NCI-H1694 treated with DMSO at 0.1 percent for 48 hours (cell line): Measurements from ENCODE around the gene SGPP2.
"Not testable (repeated sequence)": the region's sequence is repeated elsewhere in the genome, so short reads cannot be mapped to it uniquely, and the experiment has no call there.

ENCODE experiments used
- DNase-seq: peaks from one replicate; lab custom pipeline; 2025; lab: John Stamatoyannopoulos, UW

Gene SGPP2

DNA sequence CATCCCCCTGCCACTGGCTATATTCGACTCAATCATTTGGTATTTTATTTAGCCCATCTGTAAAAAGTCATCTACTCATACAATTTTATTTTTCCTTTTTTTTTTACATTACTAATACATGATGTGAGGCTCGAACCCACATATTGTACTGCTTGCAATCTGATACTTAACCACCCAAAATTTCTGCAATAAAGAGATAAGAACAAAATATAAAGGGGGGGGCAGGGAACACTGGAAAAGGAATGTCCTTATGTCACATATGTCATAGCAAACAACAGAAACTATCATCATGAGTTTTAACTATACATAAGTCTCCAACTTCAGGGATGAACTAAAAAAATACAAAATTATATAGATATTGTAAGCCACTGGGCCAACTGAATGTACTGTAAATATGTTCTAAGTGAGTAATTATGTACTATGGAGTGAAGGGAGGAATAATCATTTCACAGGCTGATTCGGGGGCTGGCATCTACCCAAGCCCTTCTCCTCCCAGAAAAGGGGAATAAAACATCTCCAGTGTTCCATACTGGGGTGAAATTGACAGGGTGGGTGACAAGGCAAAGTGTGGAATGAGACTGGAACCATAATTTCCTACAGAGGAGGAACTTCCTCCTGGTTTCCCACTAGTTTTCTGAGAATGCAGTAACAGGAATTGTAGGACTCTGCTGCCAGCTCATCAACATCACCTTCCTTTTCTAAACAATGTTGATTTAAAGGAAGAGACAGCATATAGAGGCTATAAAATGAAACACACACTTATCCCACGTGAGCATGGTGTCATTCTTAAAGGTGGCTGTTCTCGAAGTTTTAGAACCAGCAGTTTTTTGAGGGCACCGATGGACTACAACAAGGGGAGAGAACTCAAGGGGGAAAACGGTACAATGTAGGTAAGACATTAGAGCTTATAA lies 152.1 kb downstream of the SGPP2 start:
- no peak for DNase-seq

DNA sequence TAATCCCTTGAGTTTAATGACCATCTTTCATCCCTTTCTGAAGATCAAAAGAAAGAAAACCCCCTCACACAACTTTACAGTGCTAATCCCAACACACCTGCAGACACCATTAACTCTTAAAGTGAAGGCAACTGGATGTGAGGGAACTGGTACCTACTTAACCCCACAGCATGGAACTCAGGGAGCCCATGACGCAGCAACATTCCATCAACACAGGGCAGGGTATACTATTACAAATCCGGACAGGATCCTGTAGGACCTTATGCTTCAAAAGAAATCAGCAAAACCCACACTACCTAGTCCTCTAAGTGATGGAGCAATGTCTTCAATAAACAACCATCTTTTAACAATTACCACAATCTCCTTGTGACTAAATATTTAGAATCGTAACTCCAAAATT lies 153.0 kb downstream of the SGPP2 start:
- DNase-seq = no peak

- peak; percentile 9 for DNase-seq
These were observed 158.6 kb downstream of the SGPP2 start for GRCh38 chr2:222582928-222583327.

DNA sequence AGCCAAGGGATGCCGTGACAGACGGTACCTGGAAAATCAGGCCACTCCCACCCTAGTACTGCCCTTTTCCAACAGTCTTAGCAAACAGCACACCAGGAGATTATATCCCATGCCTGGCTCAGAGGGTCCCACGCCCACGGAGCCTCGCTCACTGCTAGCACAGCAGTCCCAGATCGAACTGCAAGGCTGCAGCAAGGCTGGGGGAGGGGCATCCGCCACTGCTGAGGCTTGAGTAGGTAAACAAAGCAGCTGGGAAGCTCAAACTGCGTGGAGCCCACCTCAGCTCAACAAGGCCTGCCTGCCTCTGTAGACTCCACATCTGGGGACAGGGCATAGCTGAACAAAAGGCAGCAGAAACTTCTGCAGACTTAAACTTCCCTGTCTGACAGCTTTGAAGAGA lies 160.2 kb downstream of the SGPP2 start:
- not testable (repeated sequence) for DNase-seq

DNA sequence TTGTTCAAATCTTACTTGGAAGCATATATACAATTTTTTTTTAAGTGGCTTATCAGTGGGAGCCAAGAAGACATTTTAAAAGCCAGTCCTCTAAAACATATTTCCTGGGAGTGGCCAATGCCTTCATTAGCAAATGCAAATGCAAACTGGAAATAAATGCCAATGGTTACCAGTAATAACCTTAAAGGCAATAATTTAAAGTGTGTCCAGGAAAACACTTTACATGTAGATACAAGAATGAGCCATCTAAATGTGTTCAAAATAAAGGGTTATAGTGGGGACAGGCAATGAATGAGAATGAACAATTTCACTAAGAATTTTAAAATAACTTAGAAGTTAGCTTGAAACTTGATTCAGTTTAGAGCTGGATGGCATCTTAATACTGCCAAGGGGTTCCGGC lies 167.3 kb downstream of the SGPP2 start:
- DNase-seq = no peak

DNA sequence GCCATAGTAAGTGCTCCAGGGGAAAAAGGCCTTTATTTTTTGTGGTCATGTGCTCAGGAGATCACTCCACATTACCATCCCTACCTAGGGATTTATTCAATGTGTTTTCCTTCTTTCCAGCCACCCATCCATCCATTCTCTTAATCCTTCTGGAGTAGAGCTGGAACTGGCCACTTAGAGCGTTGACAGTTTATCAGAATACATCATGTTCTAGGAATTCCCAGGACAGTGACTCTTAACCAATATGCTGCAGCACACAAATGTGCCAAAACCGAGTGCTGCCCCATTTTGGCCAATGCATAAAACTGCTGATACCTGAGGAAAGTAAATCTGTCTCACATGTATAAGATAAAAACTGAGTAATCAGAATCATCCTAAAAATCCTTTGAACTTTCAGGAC lies 167.8 kb downstream of the SGPP2 start:
- no peak for DNase-seq

GRCh38 chr2:222594679-222595078 lies 170.3 kb downstream of the SGPP2 start:
- no peak for DNase-seq

- no peak for DNase-seq
These were observed 171.2 kb downstream of the SGPP2 start for GRCh38 chr2:222595581-222595980.

DNA sequence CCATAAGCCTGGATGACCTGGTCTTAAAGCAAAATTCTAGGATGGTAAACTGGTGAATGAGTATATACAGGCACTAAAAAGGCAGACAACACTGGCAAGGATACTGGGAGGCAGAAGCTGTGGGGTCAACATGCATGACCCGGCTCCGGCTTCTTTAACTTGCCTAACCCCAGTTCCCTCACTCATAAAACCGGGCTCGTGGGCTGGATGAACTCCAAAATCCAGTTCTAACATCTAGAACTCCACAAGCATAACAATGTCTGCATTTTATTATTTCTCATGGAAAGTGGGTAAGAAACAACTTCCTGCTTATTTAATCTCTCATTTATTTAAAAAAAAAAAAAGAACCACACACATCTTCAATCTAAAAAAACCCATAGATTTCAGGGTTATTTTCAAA lies 174.3 kb downstream of the SGPP2 start:
- no peak for DNase-seq

GRCh38 chr2:222603501-222603900 lies 179.2 kb downstream of the SGPP2 start:
- no peak for DNase-seq

DNA sequence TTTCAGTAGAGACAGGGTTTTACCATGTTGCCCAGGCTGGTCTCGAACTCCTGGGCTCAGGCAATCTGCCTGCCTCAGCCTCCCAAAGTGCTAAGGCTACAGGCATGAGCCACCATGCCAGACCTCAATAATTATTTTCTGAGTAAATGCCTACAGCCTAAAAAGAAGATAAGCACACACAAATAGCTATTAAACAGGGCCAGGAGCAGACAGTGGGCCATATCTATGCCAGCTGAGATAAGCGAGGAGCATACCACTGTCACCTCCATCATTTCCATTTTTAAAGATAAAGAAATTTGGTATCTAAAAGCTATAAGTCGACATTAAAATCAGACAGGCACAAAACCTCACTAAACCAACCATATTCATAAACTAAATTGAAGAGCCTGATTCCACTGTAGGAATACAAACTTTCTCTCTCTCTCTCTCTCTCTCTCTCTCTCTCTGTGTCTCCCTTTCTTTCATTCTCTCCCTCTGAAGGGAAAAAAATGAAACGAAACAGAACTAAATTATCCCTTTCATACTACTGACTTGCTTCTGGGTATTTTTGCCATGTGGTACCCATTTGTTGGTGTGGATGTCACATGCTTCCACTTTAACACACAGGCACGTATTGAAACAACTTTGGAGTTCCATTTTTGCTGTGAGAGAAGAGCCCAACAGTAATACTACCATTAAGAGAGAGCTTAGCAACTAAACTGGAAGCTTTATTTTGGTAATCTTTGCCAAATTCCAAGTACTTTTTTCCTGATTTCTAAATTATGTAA lies 180.6 kb downstream of the SGPP2 start:
- DNase-seq = no peak

DNA sequence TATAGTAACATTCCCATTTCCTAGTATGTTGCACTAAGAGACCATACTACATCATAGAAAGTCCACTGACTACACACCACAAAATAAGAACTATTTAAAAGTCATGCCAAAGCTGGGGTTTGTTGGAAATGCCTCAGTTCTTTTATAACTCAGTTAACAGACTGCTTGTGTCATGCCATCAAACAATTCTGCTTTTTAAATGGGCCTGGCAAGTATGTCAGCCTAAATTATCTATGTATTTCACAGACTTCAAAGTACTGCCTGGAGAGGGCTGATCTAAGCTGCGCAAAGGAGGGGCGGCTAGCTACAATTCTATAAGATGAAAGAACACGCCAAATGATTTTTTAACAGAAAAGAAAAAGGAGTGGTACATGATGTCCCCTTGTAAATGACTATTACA lies 182.0 kb downstream of the SGPP2 start:
- no peak for DNase-seq

GRCh38 chr2:222608081-222608480 lies 183.7 kb downstream of the SGPP2 start:
- DNase-seq = no peak

- DNase-seq = no peak
These were observed 185.0 kb downstream of the SGPP2 start for GRCh38 chr2:222609381-222609780.
